ENCODE data around the gene LPP.

DNA sequence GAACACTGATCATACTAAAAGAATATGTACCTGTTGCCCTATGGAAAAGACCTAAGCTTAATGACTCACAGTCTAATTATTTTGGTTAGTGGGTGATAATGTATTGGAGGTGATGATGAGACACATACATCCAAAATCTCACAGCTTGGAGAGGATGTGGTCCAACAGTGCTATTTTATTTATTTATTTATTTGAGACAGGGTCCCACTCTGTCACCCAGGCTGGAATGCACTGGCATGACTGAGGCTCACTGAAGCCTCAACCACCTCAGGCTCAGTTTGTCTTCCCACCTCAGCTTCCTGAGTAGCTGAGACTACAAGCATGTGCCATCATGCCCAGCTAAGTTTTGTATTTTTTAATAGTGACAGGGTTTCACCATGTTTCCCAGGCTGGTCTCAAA, 35.0 kb downstream of the LPP start:
- TF ChIP-seq, protein P1, sequence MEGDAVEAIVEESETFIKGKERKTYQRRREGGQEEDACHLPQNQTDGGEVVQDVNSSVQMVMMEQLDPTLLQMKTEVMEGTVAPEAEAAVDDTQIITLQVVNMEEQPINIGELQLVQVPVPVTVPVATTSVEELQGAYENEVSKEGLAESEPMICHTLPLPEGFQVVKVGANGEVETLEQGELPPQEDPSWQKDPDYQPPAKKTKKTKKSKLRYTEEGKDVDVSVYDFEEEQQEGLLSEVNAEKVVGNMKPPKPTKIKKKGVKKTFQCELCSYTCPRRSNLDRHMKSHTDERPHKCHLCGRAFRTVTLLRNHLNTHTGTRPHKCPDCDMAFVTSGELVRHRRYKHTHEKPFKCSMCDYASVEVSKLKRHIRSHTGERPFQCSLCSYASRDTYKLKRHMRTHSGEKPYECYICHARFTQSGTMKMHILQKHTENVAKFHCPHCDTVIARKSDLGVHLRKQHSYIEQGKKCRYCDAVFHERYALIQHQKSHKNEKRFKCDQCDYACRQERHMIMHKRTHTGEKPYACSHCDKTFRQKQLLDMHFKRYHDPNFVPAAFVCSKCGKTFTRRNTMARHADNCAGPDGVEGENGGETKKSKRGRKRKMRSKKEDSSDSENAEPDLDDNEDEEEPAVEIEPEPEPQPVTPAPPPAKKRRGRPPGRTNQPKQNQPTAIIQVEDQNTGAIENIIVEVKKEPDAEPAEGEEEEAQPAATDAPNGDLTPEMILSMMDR (IDR thresholded peaks at IDR 0.05; ENCODE audit: borderline replicate concordance, extremely low read depth, low read length, poor library complexity, severe bottlenecking) = no peak
- no peak for TF ChIP-seq EZH2 (IDR thresholded peaks at IDR 0.05; ENCODE audit: borderline replicate concordance, low read depth, low read length, severe bottlenecking)

All from DND-41 (cell line).